Breast epithelium (tissue), 4 donors: ENCODE data around the gene TCF4. TPM values are rescaled to one million over a fixed set of nuclear protein-coding genes. Genes with fewer than 3 reads are reported as not detected.
A peak's percentile ranks its signal among the peaks of the same experiment; 100 is the strongest.

Source experiments
- DNase-seq, 2 donors: peaks; one replicate each; pipeline ENCODE4 v3.0.0-alpha.2; 2019; ENCODE audit warnings: low spot score in 2 of 2
- H3K27ac ChIP-seq, 2 donors: fragments of 200-600 bp; sonication (generic) in 1 of 2; one replicate each; pipeline ENCODE4 v1.5.1; 2016 to 2019; ENCODE audit warnings: mild to moderate bottlenecking in 1 of 2
- H3K27me3 ChIP-seq, 2 donors: fragments of 200-600 bp; sonication (generic) in 1 of 2; one replicate each; pipeline versions ENCODE4 v1.5.1 to v1.6.0; 2017 to 2019; ENCODE audit warnings: control low read depth in 1 of 2, mild to moderate bottlenecking in 1 of 2
- H3K36me3 ChIP-seq: fragments of 200-600 bp; one replicate; pipeline ENCODE4 v1.5.1; 2019
- H3K4me1 ChIP-seq, 2 donors: fragments of 200-600 bp; sonication (generic); one replicate each; pipeline ENCODE4 v1.5.1; 2016 to 2019; ENCODE audit warnings: control low read depth in 1 of 2
- H3K4me3 ChIP-seq, 3 donors: fragments of 200-600 bp; sonication (generic); 1 replicate in 2 of 3; 2 replicates in 1 of 3; pipeline ENCODE4 v1.5.1; 2016 to 2019; ENCODE audit warnings: mild to moderate bottlenecking in 3 of 3, moderate library complexity in 2 of 3
- H3K9me3 ChIP-seq, 2 donors: fragments of 200-600 bp; sonication (generic) in 1 of 2; one replicate each; pipeline ENCODE4 v1.5.1; 2016 to 2019; ENCODE audit warnings: control low read depth in 1 of 2
- POLR2A ChIP-seq: fragments of 450-650 bp; IDR thresholded peaks from one replicate; pipeline ENCODE4 v1.6.1; 2016; ENCODE audit warnings: antibody characterized with exemption, mild to moderate bottlenecking, moderate library complexity
- POLR2AphosphoS5 ChIP-seq, 3 donors: sonication (generic); formaldehyde crosslinking; IDR thresholded peaks; one replicate each; pipeline ENCODE4 v1.6.1; 2017; ENCODE audit warnings: antibody characterized with exemption in 3 of 3
- intact Hi-C: fragments of 100-400 bp; cut with DNase I; formaldehyde crosslinking; loops from one replicate; pipeline ENCODE4 v1.15.1; 2023; ENCODE audit warnings: low total_unique reads
- total RNA-seq, 3 donors: library from RNA; depleted of rRNA; stranded (reverse); fragments of >200 nt; gene quantifications; one replicate each; pipeline ENCODE4 v1.1.0, GENCODE V29; 2016
- TF ChIP-seq, protein P1 (sequence below), 3 donors: fragments of 450-650 bp; IDR thresholded peaks; one replicate each; pipeline ENCODE4 v1.5.1; 2016 to 2017; ENCODE audit warnings: antibody characterized with exemption in 3 of 3, mild to moderate bottlenecking in 3 of 3, moderate library complexity in 3 of 3

TCF4 gene
- total RNA-seq, 3 donors from 2014 or later, result 79.6 to 133 (median 114) TPM

DNA sequence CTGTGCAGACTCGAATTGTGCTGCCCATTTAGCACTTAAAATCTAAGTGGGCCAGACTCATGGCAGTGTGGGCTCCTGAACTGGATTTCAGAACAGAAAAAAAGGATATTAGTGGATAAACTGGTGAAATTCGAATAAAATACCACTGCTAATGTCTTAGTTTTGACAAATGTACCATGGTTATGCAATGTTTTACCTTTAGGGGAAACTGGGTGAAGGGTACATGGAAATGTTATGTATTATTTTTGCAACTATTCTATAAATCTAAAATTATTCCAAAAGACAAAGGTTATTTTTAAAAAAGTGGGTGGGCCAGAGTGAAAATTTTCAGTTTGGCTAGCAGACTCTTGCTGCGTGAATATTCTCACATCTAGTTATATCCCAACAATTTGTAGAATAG lies 368.2 kb downstream of the TCF4 start:
- no peak for TF ChIP-seq POLR2A
- no peaks in the 10 kb centered on the region for H3K9me3 ChIP-seq
- no peaks in the 10 kb centered on the region for H3K27me3 ChIP-seq
- H3K4me1 ChIP-seq, result no peaks in the 10 kb centered on the region
- H3K27ac ChIP-seq, result no peak overlapping the region
- DNase-seq, result no peak
- no peaks in the 10 kb centered on the region for H3K36me3 ChIP-seq
- H3K4me3 ChIP-seq, result no peak overlapping the region
- intact Hi-C loops, result loop anchor here (5.0 kb wide), 1 partner anchor 1917 kb away; no protein-coding TSS in a partner anchor

DNA sequence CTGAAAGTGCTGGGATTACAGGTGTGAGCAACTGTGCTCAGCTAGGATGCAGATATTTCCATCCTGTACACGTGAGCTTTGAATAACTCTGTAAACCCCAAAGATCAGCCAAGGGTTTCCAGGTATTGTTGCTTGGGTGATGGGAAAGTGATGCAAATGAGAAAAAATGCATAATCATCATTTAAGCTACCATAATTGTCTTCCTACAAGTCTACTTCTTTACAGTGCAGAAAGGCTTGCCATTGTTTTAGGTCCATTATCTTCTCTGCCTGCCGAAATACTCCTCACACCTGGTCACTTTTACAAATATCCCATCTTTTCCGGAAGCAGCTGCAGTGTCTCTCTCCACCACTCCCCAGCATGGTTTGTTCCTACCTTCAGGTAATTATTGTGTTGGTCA lies 368.9 kb downstream of the TCF4 start:
- H3K36me3 ChIP-seq, result no peaks in the 10 kb centered on the region
- TF ChIP-seq, protein P1, sequence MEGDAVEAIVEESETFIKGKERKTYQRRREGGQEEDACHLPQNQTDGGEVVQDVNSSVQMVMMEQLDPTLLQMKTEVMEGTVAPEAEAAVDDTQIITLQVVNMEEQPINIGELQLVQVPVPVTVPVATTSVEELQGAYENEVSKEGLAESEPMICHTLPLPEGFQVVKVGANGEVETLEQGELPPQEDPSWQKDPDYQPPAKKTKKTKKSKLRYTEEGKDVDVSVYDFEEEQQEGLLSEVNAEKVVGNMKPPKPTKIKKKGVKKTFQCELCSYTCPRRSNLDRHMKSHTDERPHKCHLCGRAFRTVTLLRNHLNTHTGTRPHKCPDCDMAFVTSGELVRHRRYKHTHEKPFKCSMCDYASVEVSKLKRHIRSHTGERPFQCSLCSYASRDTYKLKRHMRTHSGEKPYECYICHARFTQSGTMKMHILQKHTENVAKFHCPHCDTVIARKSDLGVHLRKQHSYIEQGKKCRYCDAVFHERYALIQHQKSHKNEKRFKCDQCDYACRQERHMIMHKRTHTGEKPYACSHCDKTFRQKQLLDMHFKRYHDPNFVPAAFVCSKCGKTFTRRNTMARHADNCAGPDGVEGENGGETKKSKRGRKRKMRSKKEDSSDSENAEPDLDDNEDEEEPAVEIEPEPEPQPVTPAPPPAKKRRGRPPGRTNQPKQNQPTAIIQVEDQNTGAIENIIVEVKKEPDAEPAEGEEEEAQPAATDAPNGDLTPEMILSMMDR (IDR thresholded peaks at IDR 0.05), result no peak
- TF ChIP-seq POLR2AphosphoS5 (IDR thresholded peaks at IDR 0.05) (no peak), POLR2A (no peak)
- no peak for DNase-seq
- no peak overlapping the region for H3K27ac ChIP-seq
- H3K27me3 ChIP-seq, result no peaks in the 10 kb centered on the region
- H3K9me3 ChIP-seq, result no peaks in the 10 kb centered on the region
- H3K4me3 ChIP-seq, result no peak overlapping the region
- intact Hi-C loops, result loop anchor here (5.0 kb wide), 1 partner anchor 1918 kb away; no protein-coding TSS in a partner anchor
- H3K4me1 ChIP-seq, result no peaks in the 10 kb centered on the region

DNA sequence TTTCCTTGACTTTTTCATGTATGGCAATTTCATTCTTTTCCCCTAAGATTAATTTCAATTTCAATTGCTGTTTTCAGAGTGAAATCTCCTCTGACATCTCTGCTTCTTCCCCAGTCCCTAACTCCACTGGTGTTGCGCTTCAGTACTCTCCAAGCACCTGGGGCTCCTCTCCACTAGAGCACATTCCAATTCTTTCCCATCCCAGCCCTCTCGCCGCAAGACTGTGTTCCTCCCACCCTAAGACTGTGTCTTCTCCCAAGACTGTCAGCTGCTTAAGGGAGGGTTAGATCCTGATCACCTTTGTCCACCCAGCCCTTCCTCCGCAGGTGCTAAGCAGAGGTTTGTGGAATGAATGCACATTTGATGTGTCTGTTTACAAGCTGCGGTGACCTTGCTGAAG lies 373.0 kb downstream of the TCF4 start:
- peaks cover 0 to 4% of the 10 kb centered on the region in 2 donors for H3K9me3 ChIP-seq
- intact Hi-C loops, result loop anchor here (5.0 kb wide), 1 partner anchor 1922 kb away; no protein-coding TSS in a partner anchor
- no peaks in the 10 kb centered on the region for H3K4me1 ChIP-seq
- no peak overlapping the region for H3K4me3 ChIP-seq
- DNase-seq, result no peak
- H3K36me3 ChIP-seq, result no peaks in the 10 kb centered on the region
- TF ChIP-seq POLR2AphosphoS5 (IDR thresholded peaks at IDR 0.05), result no peak
- TF ChIP-seq, protein P1 (IDR thresholded peaks at IDR 0.05), result no peak
- TF ChIP-seq POLR2A, result no peak
- no peak overlapping the region for H3K27ac ChIP-seq
- no peaks in the 10 kb centered on the region for H3K27me3 ChIP-seq

DNA sequence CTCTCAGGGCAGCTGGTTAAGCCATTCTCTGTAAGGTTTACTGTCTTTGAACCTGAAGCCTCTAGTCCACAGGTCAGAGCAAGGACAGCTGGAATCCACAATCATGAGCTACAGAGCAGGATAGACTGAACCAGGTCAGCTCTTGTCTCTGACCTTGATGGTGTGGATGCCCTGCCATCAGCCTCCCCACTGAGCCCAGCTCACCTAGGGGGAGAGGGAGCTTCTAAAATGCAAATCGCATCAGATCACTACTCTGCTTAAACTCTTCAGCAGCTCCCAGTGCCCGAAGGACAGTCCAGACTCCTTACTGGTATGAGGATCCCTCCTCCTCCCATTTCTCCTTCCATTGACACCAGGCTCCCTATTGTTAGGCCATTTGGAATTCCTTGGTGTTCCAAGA lies 373.5 kb downstream of the TCF4 start:
- H3K27ac ChIP-seq, result no peak overlapping the region
- intact Hi-C loops, result no loop called here
- no peaks in the 10 kb centered on the region for H3K4me1 ChIP-seq
- peaks cover 0 to 4% of the 10 kb centered on the region in 2 donors for H3K9me3 ChIP-seq
- no peak for DNase-seq
- H3K36me3 ChIP-seq, result no peaks in the 10 kb centered on the region
- H3K4me3 ChIP-seq, result no peak overlapping the region
- TF ChIP-seq POLR2A (no peak), POLR2AphosphoS5 (IDR thresholded peaks at IDR 0.05) (no peak)
- TF ChIP-seq, protein P1 (IDR thresholded peaks at IDR 0.05), result no peak
- H3K27me3 ChIP-seq, result no peaks in the 10 kb centered on the region

DNA sequence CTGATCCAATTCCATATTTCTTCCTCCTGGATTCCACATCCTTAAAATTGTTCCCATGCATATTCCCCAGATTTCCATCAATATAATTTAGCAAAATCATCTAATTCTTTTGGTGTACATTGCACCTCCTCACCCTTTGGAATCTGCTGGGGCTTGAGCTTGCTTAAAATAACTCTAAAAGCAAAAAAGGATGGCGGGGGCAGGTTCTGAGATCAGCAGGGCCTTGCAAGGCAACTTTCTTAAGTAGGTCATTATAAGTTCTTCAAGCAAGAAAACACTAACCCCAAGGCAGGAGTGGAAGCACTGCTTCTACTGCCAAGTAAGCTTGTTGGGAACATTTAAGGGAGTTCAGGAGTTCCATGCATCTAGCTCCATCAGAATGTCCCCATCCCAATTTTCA lies 374.4 kb downstream of the TCF4 start:
- intact Hi-C loops, result no loop called here
- H3K4me1 ChIP-seq, result no peaks in the 10 kb centered on the region
- H3K27me3 ChIP-seq, result no peaks in the 10 kb centered on the region
- no peaks in the 10 kb centered on the region for H3K36me3 ChIP-seq
- peaks cover 0 to 4% of the 10 kb centered on the region in 2 donors for H3K9me3 ChIP-seq
- TF ChIP-seq, protein P1 (IDR thresholded peaks at IDR 0.05), result no peak
- TF ChIP-seq POLR2AphosphoS5 (IDR thresholded peaks at IDR 0.05), result no peak
- DNase-seq, result no peak
- no peak overlapping the region for H3K4me3 ChIP-seq
- H3K27ac ChIP-seq, result peak overlapping the region in 1 of 2 donors; percentile 68

DNA sequence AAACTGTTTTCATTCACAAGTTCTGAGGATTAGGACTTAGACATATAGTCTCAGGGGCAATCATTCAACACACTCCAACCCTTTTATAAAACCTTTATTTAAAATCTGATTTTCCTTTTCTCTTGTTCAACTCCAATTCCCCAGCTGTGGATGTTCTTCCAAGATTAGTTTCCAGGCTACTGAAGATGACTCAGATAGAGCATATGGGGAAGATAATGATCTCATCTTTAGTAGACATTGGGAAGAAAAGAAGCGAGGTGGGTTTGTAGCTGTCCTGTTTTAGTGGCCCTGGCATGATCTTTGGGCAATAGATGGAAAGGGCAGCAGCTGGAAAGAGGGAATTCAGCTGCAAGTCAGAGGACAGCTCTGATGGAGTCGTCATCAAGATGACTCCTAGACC lies 381.1 kb downstream of the TCF4 start:
- TF ChIP-seq POLR2AphosphoS5 (IDR thresholded peaks at IDR 0.05) (no peak), POLR2A (no peak)
- TF ChIP-seq, protein P1 (IDR thresholded peaks at IDR 0.05), result no peak
- Histone ChIP-seq H3K9me3 (peaks cover 3 to 6% of the 10 kb centered on the region in 2 donors), H3K27ac (no peak overlapping the region), H3K36me3 (no peaks in the 10 kb centered on the region), H3K4me3 (no peak overlapping the region), H3K27me3 (no peaks in the 10 kb centered on the region), H3K4me1 (no peaks in the 10 kb centered on the region)
- DNase-seq, result no peak
- intact Hi-C loops, result no loop called here
